Right renal pelvis (tissue), 4 donors: Measurements from ENCODE around the gene KRTAP5-3. TPM values are rescaled to one million over a fixed set of nuclear protein-coding genes. Genes with fewer than 3 reads are reported as not detected.
A peak's percentile ranks its signal among the peaks of the same experiment; 100 is the strongest.
"Not testable (repeated sequence)": the region's sequence is repeated elsewhere in the genome, so short reads cannot be mapped to it uniquely, and the experiment has no call there.

Experiments
- DNase-seq, 4 donors: peaks; one replicate each; pipeline ENCODE4 v3.0.0-alpha.2; 2013; ENCODE audit warnings: low read depth in 4 of 4, low spot score in 3 of 4, missing footprints in 1 of 4
- polyA plus RNA-seq, 4 donors: library from polyadenylated mRNA; unstranded; fragments of 120-200 nt; gene quantifications; one replicate each; pipeline ENCODE4 v1.2.1, GENCODE V29; 2013; ENCODE audit not compliant: insufficient read length in 4 of 4

The KRTAP5-3 gene
- polyA plus RNA-seq, 4 donors, result not detected

DNA sequence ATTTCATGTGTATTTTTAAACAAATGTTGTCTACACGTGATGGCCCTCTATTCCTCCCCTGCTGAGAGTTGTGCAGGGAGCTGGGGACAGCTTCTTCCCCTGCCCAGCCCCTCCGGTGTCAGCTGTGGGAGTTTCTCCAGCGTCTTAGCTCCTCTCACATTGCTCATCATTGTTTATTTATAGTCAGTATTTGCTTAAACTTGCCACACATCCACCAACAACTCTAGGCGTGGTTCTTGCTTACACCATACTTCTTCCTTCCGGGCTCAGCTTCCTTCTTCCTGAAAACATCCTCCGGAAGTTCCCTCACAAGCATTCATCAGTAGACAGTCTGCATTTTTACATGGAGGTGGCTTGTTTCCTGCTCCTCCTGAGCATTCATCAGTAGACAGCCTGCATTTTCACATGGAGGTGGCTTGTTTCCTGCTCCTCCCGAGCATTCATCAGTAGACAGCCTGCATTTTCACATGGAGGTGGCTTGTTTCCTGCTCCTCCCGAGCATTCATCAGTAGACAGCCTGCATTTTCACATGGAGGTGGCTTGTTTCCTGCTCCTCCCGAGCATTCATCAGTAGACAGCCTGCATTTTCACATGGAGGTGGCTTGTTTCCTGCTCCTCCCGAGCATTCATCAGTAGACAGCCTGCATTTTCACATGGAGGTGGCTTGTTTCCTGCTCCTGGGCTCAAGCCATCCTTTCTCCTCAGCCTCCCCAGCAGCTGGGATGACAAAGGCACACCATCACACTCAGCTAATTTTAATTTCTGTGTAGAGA is 18.9 kb downstream of the KRTAP5-3 start:
- not testable (repeated sequence) for DNase-seq

GRCh38 chr11:1586699-1587098 is 21.6 kb downstream of the KRTAP5-3 start:
- DNase-seq, result no peak

DNA sequence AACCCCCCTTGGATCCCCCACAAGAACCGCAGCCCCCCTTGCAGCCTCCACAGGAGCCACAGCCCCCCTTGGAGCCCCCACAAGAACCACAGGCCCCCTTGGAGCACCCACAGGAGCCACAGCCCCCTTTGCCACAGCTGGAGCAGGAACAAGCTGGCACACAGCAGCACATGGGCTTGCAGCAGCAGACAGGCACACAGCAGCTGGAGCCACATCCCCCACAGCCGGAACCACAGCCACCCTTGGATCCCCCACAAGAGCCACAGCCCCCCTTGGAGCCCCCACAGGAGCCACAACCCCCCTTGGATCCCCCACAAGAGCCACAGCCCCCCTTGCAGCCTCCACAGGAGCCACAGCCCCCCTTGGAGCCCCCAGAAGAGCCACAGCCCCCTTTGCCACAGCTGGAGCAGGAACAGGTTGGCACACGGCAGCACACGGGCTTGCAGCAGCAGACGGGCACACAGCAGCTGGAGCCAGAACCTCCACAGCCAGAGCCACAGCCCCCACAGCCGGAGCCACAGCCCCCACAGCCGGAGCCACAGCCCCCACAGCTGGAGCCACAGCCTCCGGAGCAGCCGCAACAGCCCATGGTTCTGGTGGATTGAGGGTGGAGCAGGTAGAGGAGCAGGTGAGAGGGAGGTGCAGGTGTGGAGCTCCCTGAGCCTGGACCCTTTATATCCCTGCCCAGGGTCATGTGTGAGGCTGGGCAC is 23.4 kb downstream of the KRTAP5-3 start, which contains the start of gene KRTAP5-1:
KRTAP5-1 (minus strand) TSS at position 623 of the 710 bp plus-strand sequence; CDS start at position 589, 34 bp downstream.
- DNase-seq, result not testable (repeated sequence)

DNA sequence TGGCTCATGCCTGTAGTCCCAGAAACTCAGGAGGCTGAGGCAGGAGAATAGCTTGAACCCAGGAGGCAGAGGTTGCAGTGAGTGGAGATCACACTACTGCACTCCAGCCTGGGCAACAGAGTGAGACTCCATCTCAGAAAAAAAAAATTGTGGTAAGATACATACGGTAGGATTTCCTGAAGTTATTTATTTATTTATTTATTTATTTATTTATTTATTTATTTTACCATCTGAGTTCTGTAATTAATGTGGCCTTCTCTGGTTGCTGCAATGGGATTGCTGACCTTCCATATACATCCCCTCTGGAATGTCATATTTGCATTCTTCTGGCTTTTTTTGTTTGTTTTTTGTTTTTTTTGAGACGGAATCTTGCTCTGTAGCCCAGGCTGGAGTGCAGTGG is 25.4 kb downstream of the KRTAP5-3 start:
- not testable (repeated sequence) for DNase-seq

GRCh38 chr11:1581976-1582375 is 26.3 kb downstream of the KRTAP5-3 start:
- no peak for DNase-seq

DNA sequence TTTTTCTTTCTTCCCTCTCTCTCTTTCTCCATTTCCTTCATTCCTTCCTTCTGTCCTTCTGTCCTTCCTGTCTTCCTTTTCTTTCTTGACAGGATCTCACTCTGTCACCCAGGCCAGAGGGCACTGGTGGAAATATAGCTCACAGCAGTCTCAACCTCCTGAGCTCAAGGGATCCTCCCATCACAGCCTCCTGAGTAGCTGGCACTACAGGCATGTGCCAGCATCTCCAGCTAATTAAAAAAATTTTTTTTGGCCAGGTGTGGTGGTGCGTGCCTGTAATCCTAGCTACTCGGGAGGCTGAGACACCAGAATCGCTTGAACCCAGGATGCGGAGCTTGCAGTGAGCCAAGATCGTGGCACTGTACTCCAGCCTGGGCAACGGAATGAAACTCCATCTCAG is 31.4 kb downstream of the KRTAP5-3 start:
- no peak for DNase-seq

DNA sequence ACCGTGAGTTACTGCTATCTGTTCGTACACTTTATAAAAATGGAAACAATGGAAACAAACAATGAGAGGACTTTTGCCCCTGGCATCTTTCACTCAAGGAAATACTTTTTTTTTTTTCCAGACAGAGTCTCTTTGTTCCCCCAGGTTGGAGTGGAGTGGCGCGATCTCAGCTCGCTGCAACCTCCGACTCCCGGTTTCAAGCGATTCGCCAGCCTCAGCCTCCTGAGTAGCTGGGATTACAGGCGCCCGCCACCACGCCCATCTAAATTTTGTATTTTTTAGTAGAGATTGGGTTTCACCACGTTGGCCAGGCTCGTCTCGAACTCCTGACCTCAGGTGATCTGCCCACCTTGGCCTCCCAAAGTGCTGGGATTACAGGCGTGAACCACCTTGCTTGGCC is 32.5 kb downstream of the KRTAP5-3 start:
- not testable (repeated sequence) for DNase-seq

- no peak for DNase-seq
These were observed 33.4 kb downstream of the KRTAP5-3 start for GRCh38 chr11:1574933-1575242.

GRCh38 chr11:1574238-1574932 is 33.9 kb downstream of the KRTAP5-3 start:
- no peak for DNase-seq

DNA sequence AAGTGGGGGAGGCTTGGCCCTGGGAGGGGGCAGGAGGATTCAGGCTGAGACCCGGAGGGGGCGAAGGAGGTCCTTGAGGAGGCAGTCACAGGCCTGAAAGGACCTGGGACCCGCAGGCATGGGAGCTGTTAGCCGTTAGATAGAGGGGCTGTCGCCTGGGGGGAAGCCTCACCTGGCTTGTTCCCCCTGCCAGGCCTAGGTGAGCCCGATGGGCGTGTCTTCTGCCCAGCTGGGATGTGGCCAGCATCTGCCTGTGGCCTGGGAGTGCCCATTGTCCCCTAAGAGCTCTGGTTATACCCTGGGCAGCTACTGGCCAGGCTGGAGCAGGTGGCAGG is 34.4 kb downstream of the KRTAP5-3 start:
- no peak for DNase-seq

DNA sequence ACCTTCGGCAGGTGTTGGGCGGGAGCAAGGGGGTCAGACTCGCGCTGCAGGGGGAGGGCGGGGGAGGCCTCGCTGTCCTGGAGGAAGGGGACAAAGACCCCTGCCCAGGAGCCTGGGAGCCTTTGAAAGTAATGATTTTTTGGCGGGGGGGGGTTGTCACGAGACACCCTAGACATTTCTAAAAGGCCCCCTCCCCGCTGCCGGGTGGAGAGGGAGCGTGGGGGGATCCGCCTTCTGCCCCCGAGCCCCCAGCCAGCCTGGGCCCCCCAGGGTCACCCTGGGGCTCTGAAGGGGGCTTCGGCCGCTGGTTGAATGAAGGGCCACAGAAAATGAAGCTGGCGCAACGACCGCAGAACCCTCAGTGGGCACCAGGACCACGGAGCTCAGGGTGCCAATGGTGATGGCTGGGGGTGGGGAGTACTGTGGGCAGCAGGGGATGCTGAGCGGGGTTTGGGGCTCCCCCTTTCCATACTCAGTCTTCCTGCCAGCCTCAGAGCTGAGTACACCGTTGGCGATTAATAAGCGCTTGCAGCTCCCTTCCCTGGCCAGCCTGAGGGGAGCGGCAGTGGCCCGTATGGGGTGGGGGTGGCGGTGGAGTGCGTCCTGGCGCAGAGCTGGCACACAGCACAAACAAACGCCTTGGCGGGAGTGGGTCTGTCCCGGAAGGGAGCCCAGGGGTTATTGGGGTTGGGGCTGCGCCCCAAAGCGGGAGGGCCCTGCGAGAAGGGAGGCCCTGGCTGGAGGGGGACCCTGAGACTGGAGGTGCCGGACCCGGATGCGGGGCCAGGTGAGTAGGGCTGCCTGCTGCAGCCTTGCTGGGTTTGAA is 35.0 kb downstream of the KRTAP5-3 start:
- no peak for DNase-seq

- DNase-seq, result peak in 1 of 4 donors; percentile 68
These were observed 35.8 kb downstream of the KRTAP5-3 start, which contains the start of gene DUSP8 for GRCh38 chr11:1572197-1573076. DUSP8 (minus strand) TSS chr11:1572271; CDS start chr11:1565826, 6,445 bp downstream.

DNA sequence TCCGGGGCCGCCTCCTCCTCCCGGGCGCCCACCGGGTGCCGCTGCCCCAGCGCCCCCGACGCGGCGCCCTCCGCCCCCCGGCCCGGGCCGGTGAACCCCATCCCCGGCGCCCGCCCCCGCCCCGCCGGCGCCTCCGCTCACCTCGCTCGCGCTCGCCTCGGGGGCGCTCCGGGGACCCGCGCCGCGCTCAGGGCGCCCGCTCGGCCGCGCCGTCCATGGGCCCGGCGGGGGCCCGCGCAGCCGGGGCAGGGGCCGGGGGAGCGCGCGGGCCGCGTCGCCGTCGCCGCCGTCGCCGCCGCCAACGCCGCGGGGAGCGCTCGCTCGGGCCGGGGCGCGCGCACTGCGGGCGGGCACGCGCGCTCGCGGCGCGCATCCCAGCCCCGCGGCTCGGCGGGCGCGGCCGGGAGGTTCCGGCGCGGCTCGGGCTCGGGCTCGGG is 36.5 kb downstream of the KRTAP5-3 start:
- no peak for DNase-seq

DNA sequence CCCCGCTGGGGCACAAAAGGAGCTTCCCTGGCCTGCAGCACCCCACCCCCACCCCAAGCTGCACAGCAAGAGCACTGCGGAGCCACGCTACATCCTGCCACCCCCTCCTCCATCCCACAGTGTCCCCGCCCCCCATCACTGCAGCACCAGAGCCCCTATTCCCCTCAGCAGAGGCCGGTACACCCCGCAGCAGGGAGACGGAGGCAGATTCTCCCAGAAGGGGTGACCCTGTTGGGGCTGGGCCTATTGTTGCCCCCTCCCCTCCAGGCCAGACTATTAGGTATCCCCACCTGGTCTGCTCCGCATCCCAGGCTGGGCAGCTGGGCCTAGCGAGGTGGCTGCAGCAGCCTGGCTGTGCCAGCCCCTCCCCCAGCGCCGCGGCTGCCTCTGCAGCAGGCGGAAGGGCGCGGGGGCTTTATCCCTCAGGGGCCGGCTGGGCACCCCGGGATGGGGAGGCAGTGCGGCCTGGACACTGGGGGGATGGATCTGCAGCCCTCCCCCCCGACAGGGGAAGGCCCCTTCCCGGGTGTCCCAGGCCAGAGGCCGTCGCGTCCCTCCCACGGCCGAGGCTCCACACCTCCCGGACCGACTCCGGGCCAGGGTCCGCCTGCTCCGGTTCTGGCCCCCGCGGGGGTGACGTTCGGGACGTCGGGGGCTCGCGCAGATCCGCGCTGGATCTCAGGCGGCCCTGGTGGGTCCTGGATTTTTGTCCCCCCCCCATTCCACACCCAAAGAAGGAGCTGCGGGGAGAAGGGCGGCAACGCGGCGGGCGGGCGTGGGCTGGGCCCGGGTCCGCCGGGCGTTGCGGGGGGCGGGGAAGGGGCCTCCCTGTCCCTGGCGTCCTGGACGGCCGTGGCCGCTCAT is 37.1 kb downstream of the KRTAP5-3 start:
- no peak for DNase-seq

- no peak for DNase-seq
These were observed 37.8 kb downstream of the KRTAP5-3 start for GRCh38 chr11:1570531-1570895.

GRCh38 chr11:1570001-1570453 is 38.2 kb downstream of the KRTAP5-3 start:
- DNase-seq, result no peak

DNA sequence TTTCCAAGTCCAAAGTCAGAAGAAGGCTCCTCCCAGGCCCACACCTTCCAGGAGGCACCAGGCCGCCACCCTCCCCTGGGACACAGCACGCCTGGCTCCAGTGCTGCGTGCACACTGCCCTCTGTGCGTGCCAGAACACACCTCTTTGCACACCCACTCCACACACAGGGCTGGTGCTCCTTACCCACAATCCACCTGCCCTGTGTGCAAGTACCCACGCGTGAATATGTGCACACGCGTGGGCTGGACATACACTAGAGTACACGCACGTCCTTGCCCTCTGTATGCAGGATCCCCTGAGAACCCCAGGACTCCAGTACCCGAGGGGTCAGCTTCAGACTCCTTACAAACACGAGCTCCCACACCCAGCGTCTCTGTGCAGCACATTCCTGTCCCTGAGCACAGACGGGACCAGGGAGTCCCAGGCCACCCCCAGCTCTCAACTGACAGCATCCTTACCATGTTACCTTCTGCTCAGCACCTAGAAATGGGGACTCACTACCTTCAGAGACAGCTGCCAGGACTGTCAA is 38.9 kb downstream of the KRTAP5-3 start:
- DNase-seq, result no peak

DNA sequence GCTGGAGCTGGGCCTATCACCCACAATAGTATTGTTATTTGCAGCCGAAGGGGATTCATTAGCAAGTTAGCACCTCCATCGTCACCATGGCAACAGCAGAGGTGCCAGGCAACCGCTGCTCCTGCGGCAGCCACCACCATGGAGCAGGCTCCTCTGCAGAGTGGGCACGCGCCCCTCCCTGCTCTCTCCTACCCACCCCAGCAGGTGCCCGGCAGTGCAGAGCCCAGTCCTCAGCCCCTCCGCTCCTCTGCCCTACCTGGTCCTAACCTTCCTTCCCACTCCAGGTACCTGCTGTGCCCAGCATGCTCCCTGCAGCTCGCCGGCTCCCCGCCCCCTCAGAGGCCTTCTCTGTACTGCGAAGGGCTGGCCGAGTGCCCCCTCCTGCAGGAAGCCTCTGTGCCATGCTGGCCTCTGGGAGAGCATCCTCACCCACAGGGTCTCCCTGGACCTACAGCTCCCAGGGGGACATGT is 39.8 kb downstream of the KRTAP5-3 start:
- DNase-seq, result no peak
